GM12875 (cell line): ENCODE results near the gene TNNI3K.

ENCODE experiments used
- H3K4me3 ChIP-seq: one replicate; pipeline ENCODE4 v1.5.1; 2011; ENCODE audit warnings: low read depth, low read length, control low read depth
- CTCF ChIP-seq: IDR thresholded peaks from 2 replicates; pipeline ENCODE4 v1.5.1; 2011; ENCODE audit warnings: low read depth, mild to moderate bottlenecking, control low read depth, inconsistent platforms, low read length, moderate library complexity, borderline replicate concordance; ENCODE audit not compliant: insufficient read depth

The TNNI3K gene

GRCh38 chr1:74591949-74592348, 356.8 kb downstream of the TNNI3K start:
- TF ChIP-seq CTCF: no peak
- H3K4me3 ChIP-seq: no peak overlapping the region

- TF ChIP-seq CTCF: no peak
- no peak overlapping the region for H3K4me3 ChIP-seq
These were observed 357.6 kb downstream of the TNNI3K start for GRCh38 chr1:74592580-74593355.
